GM18951 (cell line): ENCODE data around the gene IWS1.
"Not testable (repeated sequence)": the region's sequence is repeated elsewhere in the genome, so short reads cannot be mapped to it uniquely, and the experiment has no call there.

ENCODE experiments used
- POLR2A ChIP-seq: IDR thresholded peaks from 4 replicates; pipeline ENCODE4 v1.6.1; 2011; ENCODE audit warnings: mild to moderate bottlenecking; ENCODE audit not compliant: insufficient read length, insufficient read depth; ENCODE audit errors: extremely low read depth
- in situ Hi-C: fragments of 300-500 bp; cut with MboI; formaldehyde crosslinking; loops from one replicate; pipeline ENCODE4 v1.12.0; 2022; ENCODE audit warnings: low sequenced_read_pairs, mixed read lengths, inconsistent platforms; ENCODE audit not compliant: unreplicated experiment

IWS1 gene

DNA sequence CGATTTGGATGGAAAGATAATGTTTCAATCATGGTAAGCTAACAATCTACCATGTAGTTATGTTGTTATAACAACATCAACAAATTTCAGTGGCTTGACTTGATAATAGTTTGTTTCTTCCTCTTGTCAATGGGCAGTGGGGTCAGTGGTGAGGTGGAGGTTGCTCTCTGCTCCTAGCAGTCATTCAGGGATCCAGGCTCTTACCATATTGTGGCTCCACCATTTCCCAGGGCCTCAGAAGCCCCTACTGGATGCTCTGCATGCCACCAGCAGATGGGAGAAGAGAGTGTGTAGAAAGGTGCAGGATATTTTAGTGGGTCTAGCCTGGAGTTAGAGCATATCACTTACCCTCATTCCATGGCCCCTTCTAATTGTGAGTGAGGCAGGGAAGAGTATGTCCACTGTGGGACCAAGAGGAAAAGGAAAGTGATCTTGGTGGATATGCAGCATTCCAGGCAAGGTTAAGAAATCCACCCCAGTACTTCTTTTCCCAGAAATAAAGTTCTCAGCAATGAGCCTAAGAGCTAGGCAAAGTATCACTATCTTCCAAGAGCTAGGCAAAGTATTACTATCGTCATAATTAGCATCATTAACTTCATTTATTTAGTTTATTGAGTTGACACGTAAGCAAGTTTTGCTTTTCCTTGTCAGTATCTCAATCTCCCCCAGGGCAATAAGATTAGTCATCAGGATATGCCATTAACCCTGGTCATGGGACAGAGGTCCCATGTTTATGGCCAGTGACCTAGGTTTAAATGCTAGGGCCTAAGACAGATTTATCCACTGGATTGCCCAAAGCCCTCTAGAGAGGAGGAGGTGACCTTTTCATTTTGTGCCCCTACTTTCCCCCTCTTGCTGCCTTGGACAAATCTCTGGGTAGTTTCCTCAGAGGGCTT, 4.2 kb upstream of the IWS1 start:
- in situ Hi-C loops = no loop called here
- TF ChIP-seq POLR2A = no peak

- in situ Hi-C loops = not testable (repeated sequence)
Observed at GRCh38 chr2:127529416-127529815, 3.1 kb upstream of the IWS1 start.

GRCh38 chr2:127528487-127528886, 2.2 kb upstream of the IWS1 start:
- in situ Hi-C loops = no loop called here
- no peak for TF ChIP-seq POLR2A

GRCh38 chr2:127527001-127527804, 914 bp upstream of the IWS1 start:
- TF ChIP-seq POLR2A = no peak
- in situ Hi-C loops = no loop called here

- no peak for TF ChIP-seq POLR2A
- in situ Hi-C loops = no loop called here
Observed at GRCh38 chr2:127525691-127526131, 578 bp downstream of the IWS1 start.

DNA sequence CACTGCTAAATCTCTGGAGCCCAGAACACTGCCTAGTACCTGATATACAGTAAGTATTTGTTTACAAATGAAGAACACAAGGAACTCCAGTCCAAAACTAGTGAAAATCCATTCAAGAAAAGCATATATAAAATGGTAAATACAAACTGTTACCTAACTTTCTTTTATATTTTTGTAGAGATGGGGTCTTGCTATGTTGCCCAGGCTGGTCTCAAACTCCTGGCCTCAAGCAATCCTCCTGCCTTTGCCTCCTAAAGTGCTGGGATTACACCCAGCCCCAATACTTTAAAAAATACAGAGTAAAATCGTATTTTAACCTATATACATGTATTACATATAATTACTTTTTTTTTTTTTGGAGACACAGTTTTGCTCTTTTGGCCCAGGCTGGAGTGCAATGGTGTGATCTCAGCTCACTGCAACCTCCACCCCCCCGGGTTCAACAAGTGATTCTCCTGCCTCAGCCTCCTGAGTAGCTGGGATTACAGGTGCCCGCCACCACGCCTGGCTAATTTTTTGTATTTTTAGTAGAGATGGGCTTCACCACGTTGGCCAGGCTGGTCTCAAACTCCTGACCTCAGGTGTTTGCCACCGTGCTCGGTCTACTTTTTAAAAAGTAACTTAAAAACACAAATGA, 2.0 kb downstream of the IWS1 start:
- in situ Hi-C loops = not testable (repeated sequence)

- in situ Hi-C loops = no loop called here
- TF ChIP-seq POLR2A = no peak
Observed at GRCh38 chr2:127523269-127523939, 2.9 kb downstream of the IWS1 start.

DNA sequence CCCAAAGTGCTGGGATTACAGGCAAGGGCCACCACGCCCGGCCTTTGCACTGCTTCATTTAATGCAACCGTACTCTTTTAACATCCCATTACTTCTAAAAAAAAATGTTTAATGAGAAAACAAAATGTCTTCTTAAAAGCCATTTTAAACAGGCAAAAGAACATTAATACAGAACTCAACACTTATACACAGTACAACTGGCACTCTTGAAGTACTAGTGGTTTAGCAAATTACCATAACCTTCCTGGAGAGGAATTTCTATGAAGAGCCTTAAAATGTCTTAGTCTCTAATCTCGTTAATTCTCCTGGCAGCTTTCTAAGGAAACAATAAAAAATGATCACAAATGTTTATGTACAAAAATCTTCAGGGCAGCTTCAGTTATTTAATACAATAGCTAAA, 5.9 kb downstream of the IWS1 start:
- no peak for TF ChIP-seq POLR2A
- in situ Hi-C loops = no loop called here

DNA sequence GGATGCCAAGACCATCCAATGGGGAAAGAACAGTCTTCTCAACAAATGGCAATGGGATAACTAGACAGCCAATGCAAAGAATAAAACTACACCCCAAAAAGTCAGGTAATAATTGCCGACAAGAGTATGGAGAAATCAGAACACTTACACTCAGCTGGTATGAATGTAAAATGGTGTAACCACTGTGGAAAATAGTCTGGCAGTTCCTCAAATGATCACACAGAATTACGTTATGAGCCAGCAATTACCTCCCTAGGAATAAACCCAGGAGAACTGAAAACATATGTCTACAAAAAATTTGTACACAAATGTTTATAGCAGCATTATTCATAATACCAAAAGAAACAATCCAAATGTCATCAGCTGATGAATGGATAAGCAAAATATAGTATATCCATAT, 8.8 kb downstream of the IWS1 start:
- TF ChIP-seq POLR2A = no peak

GRCh38 chr2:127516041-127516762, 10.1 kb downstream of the IWS1 start:
- in situ Hi-C loops = no loop called here
- TF ChIP-seq POLR2A = no peak

More for the DNA sequence above, 8.8 kb downstream of the IWS1 start:
- in situ Hi-C loops = no loop called here

DNA sequence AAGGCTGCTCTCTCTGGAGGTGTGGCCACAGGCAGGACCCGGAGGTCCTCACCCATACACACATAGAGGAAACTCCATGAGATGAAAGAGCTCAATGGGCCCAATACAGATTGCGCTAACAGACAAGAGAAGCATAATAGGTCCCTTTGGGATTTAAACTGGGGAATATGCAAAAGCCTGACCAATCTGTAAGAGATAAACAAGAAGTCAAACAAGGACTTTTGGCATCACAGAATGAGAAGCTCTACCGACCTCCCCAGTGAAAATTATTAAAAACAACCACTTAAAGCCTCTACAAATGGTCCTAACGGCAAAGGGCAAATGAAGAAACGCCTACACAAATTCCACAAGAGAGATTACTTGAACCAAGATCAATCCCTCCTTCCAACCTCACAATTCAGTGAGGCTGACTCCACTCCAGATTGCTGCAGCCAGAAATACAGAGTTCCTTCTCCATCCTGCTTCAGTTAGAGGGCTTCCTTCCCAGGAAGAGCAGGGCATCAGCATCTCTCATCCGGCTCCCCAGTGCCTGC, 10.8 kb downstream of the IWS1 start:
- in situ Hi-C loops = no loop called here
- no peak for TF ChIP-seq POLR2A

- in situ Hi-C loops = no loop called here
- no peak for TF ChIP-seq POLR2A
Observed at GRCh38 chr2:127514485-127514884, 11.8 kb downstream of the IWS1 start.
